CD4-positive, alpha-beta T cell treated with Interleukin-17A for 1 hour (primary cell): ENCODE measurements around the gene PHF2.
A peak's percentile ranks its signal among the peaks of the same experiment; 100 is the strongest.

Experiments
- DNase-seq: peaks from one replicate; pipeline ENCODE4 v3.0.0-alpha.2; 2020

The PHF2 gene

GRCh38 chr9:93576258-93577077, at the start of gene PHF2:
PHF2 (plus strand) TSS chr9:93576584; CDS start chr9:93576774, 190 bp downstream.
- DNase-seq, result peak; percentile 48

GRCh38 chr9:93531374-93531773, 45.0 kb upstream of the PHF2 start:
- no peak for DNase-seq

DNA sequence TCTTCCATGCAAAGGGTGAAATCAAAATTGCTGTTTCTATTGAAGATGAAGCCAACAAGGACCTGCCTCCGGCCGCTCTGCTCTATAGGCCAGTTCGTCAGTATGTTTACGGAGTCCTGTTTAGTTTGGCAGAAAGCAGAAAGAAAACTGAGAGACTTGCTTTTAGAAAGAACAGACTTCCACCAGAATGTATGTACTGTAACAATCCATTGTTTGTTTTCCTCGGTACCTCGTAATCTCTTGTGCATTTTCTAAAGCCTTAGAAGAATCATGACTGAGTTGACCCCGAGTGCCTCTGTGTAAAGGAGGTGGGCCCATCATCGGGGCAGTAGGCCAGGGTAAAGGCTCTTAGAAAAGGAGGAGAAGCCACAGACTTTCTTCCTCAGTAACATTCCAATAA, 44.2 kb upstream of the PHF2 start:
- DNase-seq, result no peak

DNA sequence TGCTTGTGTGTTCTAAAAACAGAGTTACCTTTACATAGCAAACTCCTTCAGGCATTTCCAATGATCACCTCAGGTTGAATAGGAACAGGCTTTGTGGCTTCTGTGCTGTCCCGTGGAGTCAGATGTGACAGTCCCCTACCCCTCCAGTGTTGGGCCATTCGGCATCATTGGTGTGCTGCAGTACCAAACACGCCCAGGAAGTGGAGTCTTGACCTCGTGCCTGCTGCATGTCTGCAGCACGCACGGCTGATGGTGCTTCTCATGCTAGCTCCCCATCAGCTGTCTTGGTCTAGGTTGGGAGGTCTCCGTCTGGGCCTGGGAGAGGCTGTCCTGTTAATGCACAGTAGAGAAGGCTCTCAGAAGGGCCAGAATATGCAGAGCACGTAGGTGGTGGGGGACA, 42.5 kb upstream of the PHF2 start:
- no peak for DNase-seq

DNA sequence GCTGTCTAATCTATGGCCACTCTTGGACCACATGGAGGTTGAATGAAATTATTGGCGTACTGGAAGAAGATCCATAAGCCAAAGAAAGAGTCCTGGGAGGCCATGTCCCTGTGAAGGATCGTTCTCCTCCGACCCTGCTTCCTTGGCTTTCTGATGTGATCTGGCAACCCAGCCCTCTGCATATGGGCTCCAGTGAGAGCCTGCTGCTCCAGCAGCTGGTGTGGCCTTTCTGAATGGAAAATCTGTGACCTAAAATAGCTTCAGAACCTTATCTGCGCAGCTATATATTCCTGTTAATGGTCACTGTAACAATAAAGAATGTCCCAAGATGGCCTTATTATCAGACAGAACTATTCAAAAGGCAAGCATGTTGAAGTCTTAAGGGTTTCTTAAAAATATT, 40.2 kb upstream of the PHF2 start:
- no peak for DNase-seq

DNA sequence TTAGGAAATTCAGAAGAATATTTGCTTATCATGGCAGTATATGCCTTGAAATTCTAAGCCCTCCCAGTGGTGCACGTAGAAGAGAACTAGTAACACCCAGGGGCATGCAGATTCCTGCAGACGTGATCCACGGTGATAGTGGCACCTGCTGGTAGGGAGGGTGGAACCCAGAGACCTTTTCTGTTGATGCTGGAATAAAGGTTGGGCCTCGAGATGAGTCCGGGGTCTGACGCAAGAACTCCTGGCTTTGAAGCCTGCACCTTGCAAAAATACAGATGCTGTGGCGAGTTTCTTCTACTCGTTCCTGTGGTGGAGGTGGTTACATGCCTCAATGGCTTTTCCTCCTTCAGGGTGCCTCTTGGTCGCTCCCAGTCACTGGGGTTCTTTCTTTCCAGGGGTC, 39.5 kb upstream of the PHF2 start:
- no peak for DNase-seq

- no peak for DNase-seq
Measured at GRCh38 chr9:93540305-93540704, 36.1 kb upstream of the PHF2 start.

GRCh38 chr9:93541005-93541404, 35.4 kb upstream of the PHF2 start:
- no peak for DNase-seq

DNA sequence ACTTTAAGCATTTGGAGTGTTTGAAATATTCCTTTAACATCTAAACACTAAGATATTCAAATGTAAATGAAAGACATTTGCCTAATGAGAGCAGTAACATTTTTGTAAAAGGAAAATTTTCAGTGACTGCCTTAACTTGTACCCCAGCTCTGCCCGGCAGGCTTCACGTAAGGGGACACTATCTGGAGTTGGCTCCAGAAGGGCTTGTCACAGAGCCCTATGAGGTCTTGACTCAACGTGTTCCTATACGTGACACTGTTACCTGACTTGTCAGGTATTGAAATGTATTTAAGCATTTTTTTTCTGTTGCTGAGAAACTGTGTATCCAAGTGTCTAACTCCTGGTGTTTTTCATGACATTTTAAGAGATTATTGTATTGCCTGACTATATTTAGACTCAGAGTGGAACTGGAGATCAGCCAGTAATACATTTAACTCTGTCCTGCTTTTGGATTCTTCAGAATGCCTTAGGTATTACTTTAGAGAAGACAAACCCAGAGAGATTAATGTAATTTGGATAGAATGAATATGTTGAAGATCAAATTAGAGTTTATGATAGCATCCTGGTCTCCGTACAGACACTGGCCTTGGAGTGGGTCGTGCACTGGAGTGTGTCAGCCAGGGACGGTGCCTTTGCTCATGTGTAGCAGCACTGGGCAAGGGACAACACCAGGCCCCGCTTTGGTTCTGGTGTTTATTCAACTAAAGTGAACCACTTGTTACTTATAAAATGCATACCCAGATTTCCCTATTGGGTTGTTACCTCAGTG, 34.6 kb upstream of the PHF2 start:
- DNase-seq, result no peak

- DNase-seq, result no peak
Measured at GRCh38 chr9:93543117-93543516, 33.3 kb upstream of the PHF2 start.

GRCh38 chr9:93546356-93546755, 30.0 kb upstream of the PHF2 start:
- DNase-seq, result no peak

- DNase-seq, result no peak
Measured at GRCh38 chr9:93549611-93550010, 26.8 kb upstream of the PHF2 start.

- DNase-seq, result no peak
Measured at GRCh38 chr9:93552923-93553322, 23.5 kb upstream of the PHF2 start.

- no peak for DNase-seq
Measured at GRCh38 chr9:93555370-93555769, 21.0 kb upstream of the PHF2 start.

GRCh38 chr9:93557366-93558137, 18.8 kb upstream of the PHF2 start:
- no peak for DNase-seq

- no peak for DNase-seq
Measured at GRCh38 chr9:93558503-93558902, 17.9 kb upstream of the PHF2 start.

DNA sequence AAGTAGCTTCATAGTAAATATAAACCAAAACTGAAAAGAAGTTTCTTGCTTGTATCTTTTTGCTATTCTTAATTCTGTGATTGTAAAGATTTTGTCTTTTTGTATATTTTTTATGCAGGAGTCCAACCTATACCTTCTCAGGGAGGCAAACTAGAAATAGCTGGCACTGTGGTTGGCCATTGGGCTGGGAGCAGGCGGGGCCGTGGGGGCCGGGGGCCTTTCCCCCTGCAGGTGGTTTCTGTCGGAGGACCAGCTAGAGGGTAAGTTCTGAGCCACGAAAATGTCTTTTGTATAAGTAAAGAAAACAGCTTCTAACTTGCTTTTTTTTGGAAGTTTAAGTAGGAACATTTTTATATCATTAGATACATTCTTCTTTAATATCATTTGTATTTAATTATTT, 15.4 kb upstream of the PHF2 start:
- DNase-seq, result no peak

- DNase-seq, result no peak
Measured at GRCh38 chr9:93562157-93562556, 14.2 kb upstream of the PHF2 start.

DNA sequence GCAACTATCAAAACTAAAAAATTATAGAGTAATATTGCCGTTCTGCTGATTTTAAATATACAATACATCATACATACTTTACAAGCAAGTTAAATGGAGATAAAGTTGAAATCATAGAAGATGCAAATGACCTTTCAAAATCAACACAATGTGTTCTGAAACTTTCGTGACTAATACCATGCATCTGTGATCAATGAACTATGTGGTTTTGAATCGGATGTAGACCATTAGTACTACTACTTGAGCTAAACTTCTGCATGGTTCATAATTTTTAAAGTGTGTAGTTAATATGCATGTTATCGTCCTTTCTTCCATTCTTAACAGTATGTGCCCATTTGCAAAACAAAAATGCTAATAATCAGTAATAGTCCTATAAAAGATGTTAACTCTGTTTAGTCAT, 11.3 kb upstream of the PHF2 start:
- no peak for DNase-seq

DNA sequence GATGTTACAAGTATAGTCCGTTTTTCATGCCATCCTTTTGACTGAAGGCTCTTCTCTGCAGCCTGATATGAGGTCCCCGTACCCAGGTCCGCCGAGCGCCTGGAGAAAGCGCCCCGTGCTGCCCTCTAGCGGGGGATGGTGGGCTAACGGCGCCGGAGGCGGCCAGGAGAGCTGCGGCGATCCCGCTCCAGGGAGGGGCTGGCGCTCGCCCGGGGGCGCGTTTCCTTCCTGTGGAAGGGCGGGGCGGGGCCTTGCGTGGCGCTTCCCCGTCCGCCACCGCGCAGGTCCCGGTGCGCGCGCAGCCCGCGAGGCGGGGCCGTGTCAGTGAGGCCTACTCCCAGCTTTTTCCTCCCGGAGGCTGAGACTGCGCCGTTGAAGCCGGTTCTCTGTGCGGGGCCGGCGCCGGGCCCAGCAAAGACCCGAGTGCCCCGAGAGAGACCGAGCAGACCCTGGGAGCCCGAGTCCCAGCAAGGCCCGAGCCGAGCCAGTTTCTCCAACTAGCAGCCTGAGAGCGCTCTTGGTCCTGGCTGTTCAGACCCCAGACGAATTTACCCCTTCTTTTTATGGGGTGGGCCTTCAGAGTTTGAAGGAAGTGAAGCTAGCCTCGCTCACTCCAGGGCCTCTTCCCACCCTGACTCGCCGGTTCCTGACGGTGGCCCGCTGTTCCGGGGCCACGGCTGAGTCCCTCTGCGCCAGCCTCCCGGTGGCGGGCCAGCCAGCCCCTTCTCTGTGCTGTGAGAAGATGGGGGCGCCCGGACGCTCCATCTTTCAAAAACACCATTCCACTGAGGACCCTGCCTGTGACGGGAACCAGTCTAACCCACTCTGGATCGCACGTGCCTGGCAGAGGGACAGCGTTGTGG, 9.7 kb upstream of the PHF2 start:
- peak; percentile 97 for DNase-seq

DNA sequence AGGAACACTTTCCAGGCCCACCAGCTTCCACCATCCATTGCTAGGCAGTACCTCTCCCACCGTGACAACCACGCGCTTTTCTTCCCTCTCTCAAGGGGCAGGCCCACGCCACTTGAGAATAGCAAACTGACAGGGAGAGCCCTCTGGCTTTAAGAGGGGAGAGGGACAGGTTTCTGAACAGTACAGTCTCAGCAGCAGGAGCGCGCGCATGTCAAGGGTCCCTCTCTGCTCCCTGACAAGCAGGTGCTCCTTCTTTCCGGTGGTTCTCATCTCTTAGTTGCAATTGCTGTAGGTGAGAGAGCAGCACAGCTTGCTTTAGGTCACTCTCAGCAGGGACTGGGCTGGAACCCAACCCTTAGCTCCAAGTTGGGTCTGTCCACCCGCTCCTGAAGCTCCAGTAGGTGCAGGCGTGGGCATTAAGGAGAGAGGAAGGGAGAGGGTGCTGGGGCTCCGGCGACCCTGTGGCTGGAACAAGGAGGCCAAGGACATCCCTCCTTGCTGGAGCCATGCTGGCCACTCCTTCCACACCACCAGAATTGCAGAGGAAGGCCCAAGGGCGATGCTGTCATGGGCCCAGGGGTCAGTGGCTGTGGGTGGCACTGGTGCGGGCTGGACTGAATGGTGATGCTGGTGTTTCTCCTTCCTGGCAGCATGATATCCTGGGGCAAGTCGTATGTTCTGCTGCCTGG, 9.0 kb upstream of the PHF2 start:
- DNase-seq, result no peak

DNA sequence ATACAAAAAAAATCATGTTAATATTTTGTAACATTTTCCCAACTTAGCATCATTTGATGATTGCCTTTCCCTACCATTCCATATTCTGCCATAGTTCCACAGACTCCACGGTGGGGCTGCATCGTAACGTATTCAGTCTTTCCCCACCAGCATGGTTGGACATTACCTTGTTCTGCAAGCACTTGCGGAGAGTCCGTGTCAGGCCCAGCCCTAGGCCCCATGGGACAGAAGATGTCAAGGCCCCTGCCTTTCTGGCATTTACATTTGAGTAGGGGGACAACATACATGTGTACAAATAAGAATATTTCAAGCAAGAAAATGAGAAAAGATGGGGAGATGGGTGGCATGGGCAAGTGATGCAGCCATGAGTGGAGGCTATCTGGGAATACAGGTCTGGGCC, 8.2 kb upstream of the PHF2 start:
- no peak for DNase-seq
